Measurements from ENCODE around the gene ACOT8.

Gene ACOT8

GRCh38 chr20:45827712-45828111 lies 29.5 kb downstream of the ACOT8 start:
- Histone ChIP-seq H3K4me3 (ENCODE audit: low read length) (no peak overlapping the region), H3K9me3 (ENCODE audit: insufficient read depth, low read length) (no peaks in the 10 kb centered on the region), H3K9ac (ENCODE audit: low read length) (no peak overlapping the region), H3K79me2 (ENCODE audit: low read length) (no peaks in the 10 kb centered on the region), H3K4me1 (ENCODE audit: low read length) (no peaks in the 10 kb centered on the region), H3K36me3 (replicated peaks; ENCODE audit: low read depth, low read length) (no peaks in the 10 kb centered on the region), H2AFZ (ENCODE audit: low read depth, low read length) (no peak overlapping the region), H4K20me1 (ENCODE audit: insufficient read depth, low read length) (no peaks in the 10 kb centered on the region), H3K27ac (ENCODE audit: low read length) (no peak overlapping the region), H3K27me3 (ENCODE audit: low read depth, low read length) (peaks cover 19% of the 10 kb centered on the region), H3K4me2 (ENCODE audit: low read length) (no peak overlapping the region)
- TF ChIP-seq, protein P1, sequence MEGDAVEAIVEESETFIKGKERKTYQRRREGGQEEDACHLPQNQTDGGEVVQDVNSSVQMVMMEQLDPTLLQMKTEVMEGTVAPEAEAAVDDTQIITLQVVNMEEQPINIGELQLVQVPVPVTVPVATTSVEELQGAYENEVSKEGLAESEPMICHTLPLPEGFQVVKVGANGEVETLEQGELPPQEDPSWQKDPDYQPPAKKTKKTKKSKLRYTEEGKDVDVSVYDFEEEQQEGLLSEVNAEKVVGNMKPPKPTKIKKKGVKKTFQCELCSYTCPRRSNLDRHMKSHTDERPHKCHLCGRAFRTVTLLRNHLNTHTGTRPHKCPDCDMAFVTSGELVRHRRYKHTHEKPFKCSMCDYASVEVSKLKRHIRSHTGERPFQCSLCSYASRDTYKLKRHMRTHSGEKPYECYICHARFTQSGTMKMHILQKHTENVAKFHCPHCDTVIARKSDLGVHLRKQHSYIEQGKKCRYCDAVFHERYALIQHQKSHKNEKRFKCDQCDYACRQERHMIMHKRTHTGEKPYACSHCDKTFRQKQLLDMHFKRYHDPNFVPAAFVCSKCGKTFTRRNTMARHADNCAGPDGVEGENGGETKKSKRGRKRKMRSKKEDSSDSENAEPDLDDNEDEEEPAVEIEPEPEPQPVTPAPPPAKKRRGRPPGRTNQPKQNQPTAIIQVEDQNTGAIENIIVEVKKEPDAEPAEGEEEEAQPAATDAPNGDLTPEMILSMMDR (IDR thresholded peaks at IDR 0.05; ENCODE audit: low read depth, low read length), result no peak
- TF ChIP-seq EZH2phosphoT487 (IDR thresholded peaks at IDR 0.05; ENCODE audit: low read depth), result no peak

DNA sequence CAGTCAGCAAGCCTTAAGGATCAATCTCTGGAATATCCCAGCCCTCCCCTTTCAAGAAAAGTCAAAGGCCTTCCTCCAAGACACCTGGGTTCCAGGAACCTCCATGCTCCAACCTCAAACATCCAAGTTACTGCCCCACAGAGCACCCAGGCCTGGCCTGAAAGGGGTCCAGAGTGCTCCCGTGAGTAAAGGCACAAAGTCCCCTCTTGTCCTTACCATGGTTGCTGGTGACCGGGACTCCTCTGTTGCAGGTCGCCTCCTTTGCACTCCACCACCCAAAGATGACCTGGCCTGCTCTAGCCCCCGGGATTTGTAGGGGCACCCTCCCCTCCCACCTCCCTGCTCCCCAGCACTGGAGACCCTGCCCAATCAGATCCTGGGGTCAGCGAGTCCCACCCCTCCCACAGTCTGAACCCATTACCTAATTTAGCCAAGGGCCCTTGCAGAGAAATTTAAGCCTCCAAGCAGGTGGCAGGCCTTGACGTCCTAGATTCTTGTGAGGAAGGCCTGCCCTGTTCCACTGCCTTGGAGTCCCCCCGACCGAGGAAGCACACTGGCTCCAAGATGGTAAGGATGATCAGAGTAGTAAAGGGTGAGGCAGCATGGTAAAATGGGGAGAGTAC lies 30.1 kb downstream of the ACOT8 start, which contains the start of gene TNNC2:
TSS of gene TNNC2 (minus strand) at position 283 of the 623 bp plus-strand sequence. CDS start at position 219, 64 bp downstream.
- Histone ChIP-seq H3K9ac (ENCODE audit: low read length) (no peak within 1 kb of the TSS), H2AFZ (ENCODE audit: low read depth, low read length) (no peak within 1 kb of the TSS), H3K9me3 (ENCODE audit: insufficient read depth, low read length) (no peaks in the 10 kb centered on the region), H3K36me3 (replicated peaks; ENCODE audit: low read depth, low read length) (no peaks in the 10 kb centered on the region), H3K4me2 (ENCODE audit: low read length) (no peak within 1 kb of the TSS), H3K27ac (ENCODE audit: low read length) (no peak within 1 kb of the TSS), H4K20me1 (ENCODE audit: insufficient read depth, low read length) (no peaks in the 10 kb centered on the region), H3K4me1 (ENCODE audit: low read length) (no peaks in the 10 kb centered on the region), H3K79me2 (ENCODE audit: low read length) (no peaks in the 10 kb centered on the region), H3K4me3 (ENCODE audit: low read length) (no peak within 1 kb of the TSS), H3K27me3 (ENCODE audit: low read depth, low read length) (peaks cover 13% of the 10 kb centered on the region)
- TF ChIP-seq EZH2phosphoT487 (IDR thresholded peaks at IDR 0.05; ENCODE audit: low read depth), result no peak
- TF ChIP-seq, protein P1 (IDR thresholded peaks at IDR 0.05; ENCODE audit: low read depth, low read length), result no peak

GRCh38 chr20:45826381-45827019 lies 30.7 kb downstream of the ACOT8 start:
- Histone ChIP-seq H3K36me3 (replicated peaks; ENCODE audit: low read depth, low read length) (no peaks in the 10 kb centered on the region), H3K9ac (ENCODE audit: low read length) (no peak overlapping the region), H3K79me2 (ENCODE audit: low read length) (no peaks in the 10 kb centered on the region), H3K9me3 (ENCODE audit: insufficient read depth, low read length) (no peaks in the 10 kb centered on the region), H2AFZ (ENCODE audit: low read depth, low read length) (no peak overlapping the region), H3K4me3 (ENCODE audit: low read length) (no peak overlapping the region), H3K4me2 (ENCODE audit: low read length) (no peak overlapping the region), H3K4me1 (ENCODE audit: low read length) (no peaks in the 10 kb centered on the region), H3K27ac (ENCODE audit: low read length) (no peak overlapping the region), H3K27me3 (ENCODE audit: low read depth, low read length) (peaks cover 13% of the 10 kb centered on the region), H4K20me1 (ENCODE audit: insufficient read depth, low read length) (no peaks in the 10 kb centered on the region)
- TF ChIP-seq, protein P1 (IDR thresholded peaks at IDR 0.05; ENCODE audit: low read depth, low read length), result no peak
- TF ChIP-seq EZH2phosphoT487 (IDR thresholded peaks at IDR 0.05; ENCODE audit: low read depth), result no peak
